Measurements from ENCODE around the gene RENBP.
"Not testable (repeated sequence)": the region's sequence is repeated elsewhere in the genome, so short reads cannot be mapped to it uniquely, and the experiment has no call there.

RENBP gene

DNA sequence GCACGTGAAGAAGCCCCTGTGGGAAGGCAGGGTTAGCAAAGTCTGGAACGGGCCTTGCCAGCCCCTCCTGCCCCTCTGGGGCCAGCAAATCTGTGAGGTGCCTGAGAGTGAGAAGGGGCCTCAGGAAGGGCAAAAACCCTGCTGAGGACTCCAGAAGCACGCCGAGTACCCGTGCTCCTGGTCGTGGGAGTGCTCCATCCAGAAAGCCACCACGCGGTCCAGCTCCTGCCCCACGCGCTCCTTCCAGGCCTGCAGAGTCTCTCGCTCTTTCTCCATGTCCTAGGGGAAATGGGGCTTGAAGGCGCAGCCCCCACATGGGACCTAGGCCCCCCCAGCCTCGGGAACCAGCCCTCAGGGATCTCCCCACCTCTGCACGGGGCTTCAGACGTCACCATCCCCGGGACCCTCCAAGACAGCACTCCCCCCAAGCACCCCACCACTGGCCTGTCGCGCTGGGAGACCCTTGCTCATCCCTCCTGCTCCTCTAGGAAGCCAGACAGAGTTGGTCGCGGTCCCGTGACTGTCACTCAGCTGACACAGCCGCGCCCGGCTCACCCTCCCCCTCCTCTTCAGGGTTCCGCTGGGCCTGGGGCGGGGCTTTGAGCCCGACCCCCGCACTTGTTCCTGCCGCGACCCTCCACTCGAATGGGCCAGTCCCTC is at the start of gene RENBP:
Gene RENBP (minus strand): TSS at position 504 of the 660 bp plus-strand sequence. CDS start 33 bp downstream, at position 471.
- no peak for DNase-seq

DNA sequence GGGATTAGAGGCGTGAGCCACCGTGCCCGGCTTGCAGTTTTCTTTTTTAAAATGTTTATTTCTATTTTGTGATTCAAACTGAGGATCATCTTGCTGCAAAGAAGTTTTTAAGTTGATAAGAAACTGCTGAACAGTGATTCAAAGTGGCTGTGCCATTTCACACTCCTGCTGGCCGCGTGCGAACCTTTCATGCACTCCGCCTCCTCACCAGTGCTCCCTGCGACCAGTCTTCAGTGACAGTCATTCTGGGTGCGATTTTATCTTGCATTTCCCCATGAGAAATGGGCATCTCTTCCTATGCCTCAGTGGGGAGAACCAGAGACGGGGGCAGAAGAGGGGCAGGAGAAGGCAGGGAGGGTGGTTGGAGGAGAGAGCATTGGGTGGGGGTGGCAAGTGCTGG is 49.5 kb upstream of the RENBP start:
- no peak for DNase-seq

DNA sequence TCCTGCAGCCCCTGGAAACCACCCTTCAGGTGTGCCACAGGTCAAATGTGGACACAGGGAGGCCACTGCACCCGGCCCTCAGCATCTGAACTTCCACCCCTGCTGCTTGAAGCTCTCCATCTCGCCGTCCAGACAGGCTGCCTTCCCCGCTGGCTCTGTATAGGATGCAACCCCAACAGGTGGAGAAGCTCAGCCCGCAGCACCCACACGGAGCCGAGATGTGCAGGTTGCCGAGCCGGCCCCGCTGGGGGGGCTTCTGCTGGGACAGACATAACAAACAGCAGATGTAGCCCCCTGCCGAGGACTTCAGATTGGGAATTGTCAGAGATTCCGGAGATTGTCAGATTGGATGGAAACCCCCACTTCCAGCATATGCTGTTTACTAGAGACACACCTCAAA is 48.6 kb upstream of the RENBP start:
- no peak for DNase-seq

DNA sequence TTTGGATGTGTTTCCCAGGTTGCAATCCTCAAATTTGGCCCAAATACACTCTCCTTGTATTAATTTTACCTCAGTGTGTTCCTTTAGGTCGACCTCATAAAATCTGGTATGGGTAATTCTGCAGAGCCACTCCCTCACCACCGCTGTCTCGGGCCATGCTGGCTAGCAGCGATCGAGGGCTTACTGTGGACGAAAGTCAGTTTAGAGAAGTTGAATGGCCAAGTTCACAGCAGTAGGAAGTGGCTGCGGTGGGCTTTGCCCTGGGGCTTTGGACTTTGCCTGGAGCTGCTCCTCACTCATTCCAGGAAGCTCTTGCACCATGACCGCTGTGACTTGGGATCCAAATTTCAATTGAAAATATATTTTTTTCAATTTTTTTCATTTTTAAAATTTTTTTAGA is 47.7 kb upstream of the RENBP start:
- DNase-seq = no peak

DNA sequence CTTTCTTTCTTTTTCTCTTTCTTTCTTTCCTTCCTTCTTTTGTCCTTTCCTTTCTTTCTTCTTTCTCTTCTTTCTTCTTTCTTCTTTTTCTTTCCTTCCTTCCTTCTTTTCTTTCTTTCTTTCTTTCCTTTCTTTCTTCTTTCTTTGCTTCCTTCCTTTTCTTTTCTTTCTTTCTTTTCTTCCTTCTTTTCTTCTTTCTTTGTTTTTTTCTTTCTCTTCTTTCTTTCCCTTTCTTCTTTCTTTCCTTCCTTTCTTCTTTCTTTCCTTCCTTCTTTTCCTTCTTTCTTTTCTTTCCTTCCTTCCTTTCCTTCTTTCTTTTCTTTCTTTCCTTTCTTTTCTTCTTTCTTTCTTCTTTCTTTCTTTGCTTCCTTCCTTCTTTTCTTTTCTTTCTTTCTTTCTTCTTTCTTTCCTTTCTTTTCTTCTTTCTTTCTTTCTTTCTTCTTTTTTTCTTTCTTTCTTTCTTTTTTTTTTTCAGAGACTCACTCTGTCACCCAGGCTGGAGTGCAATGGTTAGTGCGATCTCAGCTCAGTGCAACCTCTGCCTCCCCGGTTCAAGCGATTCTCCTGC is 46.7 kb upstream of the RENBP start:
- DNase-seq = no peak

DNA sequence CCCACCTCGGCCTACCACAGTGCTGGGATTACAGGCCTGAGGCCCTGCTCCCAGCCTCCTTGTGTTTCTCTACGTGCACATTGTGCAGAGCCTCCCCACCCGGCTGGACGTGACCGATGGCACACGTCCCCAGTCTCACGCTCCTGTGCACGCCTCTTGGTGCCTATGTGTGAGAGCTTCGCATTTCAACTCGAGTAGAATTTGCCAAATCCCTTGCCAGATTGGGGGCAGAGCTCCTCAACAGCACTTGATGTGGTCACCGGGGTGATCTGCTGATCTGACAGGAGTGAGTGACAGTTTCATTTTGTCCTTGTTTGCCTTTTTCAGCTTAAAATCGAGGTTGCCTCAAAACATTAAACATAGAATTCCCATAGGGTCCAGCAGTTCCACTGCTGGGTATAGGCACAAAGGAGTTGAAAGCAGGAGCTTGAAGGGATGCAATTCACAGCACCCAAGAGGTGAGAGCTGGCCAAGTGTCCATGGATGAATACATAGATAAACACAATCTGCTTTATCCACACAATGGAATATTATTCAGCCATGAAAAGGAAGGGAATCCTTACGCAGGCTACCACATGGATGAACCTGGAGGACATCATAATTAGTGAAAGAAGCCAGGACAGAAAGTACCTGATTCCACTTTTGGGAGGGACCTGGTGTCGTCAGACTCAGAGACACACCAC is 45.7 kb upstream of the RENBP start:
- no peak for DNase-seq

DNA sequence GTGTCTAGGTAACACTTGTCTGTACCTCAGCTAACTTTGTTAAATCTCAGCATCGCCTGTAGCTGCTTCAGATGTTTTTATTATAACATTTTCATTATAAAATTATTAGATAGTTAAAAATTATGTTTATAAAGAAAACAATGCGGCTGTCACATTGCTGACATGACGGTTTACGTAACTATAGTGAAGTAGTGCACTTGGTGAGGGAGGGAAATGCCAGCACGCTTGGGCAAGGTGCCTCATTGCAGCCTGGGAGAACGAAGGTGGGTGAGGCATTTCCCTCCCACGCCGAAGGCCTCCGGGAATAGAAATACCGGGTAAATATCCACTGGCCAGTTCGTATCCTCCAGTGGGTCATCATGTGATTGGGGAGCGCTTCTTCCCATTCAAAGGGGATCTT is 44.0 kb upstream of the RENBP start:
- no peak for DNase-seq

DNA sequence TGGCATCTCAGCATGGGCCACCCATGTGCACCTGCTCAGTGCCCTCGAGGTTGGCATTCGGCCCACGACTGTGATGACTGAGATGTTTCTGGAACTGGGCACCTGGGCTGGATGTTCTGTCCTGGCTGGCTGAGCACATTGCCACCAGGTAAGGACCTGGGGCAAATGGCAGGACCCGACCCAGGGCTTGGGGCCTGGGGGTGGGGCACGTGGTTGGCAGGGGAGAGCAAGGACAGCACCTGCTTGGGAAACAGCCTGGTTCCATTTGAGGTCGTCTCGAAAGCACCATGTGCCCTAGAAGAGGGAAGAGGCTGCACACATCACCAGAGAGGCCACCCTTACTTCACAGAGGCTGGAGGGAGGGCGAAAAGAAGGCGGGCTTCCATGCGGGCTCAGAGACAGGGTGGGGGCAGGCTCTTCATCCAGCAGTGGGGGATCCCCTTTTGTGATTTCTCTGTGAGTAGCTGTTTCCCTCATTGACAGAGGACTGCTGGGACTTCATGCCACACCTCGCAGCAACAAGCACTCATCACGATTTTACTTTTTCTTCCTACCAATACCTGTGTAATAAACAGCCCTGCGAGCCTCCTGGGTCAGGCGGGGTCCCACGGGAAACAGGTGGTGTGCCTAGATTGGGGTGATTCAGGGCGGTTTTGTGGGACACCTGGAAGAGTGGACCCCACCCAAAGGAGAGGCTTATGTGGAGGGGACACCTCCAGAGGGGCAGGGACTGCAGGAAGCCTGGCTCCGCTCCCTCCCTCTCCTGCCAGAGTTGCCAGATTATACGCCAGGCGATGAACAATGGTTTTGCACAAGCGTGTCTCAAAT is 40.1 kb upstream of the RENBP start:
- DNase-seq = no peak

DNA sequence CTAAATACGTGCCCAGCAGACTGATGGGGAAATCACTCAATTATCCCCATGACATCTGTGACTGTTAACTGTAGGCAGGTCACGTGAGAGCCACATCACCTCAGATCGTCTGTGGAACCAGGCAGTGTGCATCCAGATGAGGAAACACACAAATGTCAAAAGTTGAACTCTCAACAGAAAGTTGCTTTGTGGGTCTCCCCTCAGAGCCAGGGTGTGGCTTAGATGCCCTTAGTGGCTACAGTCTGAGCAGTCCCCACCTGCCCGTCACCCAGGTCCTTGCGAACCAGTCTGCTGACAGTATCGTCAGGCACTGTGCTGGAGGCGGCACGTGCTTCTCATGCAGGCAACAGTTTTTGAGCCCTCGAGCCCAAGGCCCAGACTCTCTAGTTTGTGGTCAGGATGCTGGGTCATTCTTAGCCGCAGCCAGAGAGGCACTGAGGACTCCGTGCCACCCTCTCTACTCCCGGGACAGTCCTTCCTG is 38.9 kb upstream of the RENBP start:
- no peak for DNase-seq

DNA sequence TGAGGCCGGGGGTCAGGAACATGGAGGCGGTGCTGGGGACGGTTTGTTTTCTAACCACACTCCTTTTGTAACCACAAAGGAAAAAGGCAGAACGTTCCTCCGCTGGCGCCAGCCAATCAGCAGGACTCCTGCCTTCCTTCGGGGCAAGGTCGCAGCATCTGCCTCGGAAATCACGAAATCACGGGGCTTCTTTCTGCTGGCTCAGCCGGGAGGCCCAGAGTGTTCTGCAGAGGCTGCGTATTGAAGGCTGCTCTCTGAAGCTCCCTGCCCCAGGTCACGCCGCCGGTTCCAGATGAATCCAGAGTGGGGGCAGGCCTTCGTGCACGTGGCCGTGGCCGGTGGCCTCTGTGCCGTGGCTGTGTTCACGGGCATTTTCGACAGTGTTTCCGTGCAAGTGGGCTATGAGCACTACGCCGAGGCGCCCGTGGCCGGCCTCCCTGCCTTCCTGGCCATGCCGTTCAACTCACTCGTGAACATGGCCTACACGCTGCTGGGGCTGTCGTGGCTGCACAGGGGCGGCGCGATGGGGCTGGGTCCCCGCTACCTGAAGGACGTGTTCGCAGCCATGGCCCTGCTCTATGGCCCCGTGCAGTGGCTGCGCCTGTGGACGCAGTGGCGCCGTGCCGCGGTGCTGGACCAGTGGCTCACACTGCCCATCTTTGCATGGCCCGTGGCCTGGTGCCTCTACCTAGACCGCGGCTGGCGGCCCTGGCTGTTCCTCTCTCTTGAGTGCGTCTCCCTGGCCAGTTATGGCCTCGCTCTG is 37.5 kb upstream of the RENBP start:
- DNase-seq = no peak

DNA sequence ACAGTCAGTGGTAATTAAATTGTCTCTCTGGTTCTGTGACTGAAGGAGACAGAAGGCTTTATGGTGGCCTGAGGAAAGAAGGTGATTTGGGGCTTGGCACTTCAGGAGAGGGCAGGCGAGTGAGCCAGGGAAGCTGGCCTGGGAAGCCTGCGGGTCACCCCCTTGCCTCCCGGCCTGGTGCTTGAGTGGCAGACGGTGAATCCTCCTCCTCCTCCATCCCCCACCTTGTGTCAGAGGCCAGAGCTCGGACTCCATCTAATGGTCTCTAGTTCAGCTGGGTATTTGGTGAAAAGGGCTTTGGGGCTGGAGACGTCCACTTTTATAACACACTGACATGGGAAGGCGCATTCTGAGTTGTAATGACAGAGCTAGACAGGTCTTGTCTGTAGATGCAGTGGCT is 36.8 kb upstream of the RENBP start:
- no peak for DNase-seq

DNA sequence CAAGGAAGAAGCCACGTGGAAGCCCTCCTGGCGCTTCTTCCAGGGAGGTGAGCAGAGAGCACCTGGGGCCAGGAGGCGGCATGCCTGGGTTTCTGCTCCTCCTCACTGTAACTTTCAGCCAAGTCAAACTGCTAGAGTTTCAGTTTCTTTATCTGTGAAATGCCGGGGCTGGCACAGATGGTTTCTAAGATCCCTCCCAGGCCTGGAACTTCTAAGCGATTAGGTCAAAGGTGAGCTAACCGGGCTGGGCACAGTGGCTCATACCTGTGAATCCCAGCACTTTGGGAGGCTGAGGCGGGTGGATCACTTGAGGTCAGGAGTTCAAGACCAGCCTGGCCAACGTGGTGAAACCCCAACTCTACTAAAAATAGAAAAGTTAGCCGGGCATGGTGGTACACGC is 36.0 kb upstream of the RENBP start:
- not testable (repeated sequence) for DNase-seq

DNA sequence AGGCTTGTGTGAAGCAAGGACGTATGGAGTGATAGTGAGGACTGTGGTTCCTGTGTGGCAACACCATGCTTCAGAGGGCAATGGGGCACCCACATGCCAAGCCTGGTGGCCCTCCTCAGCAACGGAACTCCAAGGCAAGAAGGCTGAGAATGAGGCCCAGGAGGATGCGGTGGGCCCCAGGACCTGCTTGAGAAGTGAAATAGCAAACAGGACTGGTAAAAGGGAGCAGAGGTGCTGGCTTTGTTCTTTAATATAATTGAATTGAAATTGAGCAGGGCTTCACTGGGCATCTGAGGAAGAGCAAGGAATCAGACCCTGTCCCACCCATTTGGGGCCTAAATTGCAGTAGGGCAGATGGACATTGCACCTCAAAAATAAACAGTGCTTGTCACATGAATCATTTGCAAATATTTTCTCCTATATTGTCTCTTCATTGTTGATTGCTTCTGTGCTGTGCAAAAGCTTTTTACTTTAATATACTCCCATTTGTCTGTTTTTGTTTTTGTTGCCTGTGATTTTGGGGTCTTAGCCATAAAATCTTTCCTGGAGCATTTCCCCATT is 30.4 kb upstream of the RENBP start:
- no peak for DNase-seq

DNA sequence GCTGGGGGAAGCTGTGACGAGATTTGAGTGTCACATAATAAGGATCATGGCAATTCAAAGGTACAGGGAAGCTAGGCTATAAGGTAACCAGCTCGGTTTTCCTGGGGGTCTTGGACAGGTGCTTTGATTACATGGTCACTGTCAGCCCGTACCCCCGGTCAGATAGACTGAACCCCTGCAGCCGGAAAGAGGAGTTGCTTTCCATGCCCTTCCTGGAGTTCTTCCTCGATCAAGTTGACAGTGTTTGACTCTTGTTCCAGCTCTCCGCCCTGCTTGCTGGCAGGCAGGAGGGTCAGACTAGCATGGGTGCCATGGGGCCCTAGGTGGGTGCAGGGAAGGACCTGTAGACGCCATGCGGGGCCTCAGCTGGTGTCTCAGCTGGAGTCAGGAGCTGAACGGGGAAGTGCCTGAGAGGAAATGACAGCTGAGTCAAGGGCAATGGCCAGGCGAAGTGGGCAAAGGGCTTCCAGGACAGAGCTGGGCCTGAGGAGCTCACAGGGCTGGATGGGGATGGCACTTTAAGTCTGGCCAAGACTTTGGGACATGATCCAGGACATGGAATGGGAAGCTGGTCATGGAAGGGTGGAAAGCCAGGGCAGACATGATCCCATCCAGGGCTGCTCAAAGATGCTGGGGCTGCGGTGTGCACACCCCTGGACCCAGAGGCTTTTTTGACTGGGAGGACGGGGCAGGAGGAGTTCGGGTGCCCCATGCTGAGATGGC is 29.7 kb upstream of the RENBP start:
- DNase-seq = peak in 1 of 2 experiments; percentile 5

DNA sequence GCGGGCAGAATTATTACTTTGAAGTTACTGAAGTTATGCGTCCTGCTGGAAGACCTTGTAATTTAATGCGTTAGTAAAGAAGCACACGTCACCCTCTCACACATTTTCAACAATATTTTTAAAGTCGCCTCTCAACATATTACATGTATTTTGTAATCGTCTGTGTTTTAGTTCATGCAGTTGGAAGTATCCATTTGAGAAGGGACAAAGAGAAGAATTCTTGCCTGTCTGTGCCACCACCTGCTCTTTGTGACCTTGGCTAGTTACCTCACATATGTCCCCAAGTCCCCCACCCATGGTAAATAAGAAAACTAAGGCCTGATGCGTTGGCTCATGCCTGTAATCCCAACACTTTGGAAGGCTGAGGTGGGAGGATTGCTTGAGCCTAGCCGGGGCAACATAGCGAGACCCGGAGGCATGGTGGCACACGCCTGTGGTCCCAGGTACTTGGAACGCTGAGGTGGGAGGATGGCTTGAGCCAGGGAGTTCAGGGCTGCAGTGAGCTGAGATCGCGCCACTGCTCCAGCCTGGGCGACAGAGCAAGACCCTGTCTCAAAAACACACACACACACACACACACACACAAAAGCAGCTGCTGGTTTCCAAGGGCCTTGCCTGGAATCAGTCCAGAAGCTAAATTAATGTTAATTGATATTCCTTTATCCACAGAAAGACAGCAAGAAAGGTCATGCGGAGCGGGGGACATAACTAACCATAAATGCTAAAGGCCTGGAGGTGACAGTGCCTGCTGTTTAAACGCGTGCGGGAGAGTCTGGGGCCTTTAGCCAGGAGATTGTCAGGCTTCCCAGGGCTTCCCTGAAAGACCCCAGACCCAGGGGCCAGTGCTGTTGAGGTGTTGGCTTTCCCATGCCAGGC is 28.9 kb upstream of the RENBP start:
- DNase-seq = no peak

DNA sequence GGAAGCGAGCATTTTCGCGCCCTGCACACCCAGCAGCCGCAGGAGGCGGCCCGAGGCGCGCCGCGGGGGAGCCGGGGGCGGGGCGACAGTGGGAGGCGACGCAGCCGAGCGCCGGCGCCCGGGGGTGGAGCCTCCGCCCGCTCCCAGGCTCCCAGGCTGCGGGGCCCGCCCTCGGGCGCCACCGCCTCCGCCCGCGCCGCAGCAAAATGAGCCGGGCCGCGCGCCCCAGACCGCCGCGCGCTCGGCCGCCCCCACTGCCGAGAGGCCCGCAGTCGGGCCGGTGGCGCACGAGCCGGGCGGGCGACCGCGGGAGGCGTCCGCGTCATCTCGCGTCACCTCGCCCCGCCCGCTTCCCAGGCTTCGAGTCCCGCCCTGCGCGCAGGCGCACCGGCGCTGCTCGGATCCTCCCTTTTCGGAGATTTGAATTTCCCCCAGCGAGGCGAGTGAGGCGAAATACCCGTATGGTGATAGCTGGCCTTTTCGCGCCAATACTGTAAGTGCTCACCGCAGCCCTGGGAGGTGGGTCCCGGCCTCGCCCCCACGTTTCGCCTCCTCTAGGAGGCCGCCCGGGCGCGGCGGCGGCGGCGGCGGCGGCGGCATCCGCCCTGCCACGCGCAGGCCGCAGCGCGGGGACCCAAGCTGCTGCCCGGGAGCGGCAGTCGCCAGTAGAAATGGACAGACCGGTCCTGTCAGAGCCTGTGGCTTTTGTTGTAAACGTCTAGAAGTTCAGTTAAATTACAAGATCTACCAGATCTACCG is 28.1 kb upstream of the RENBP start, which contains the start of gene TMEM187:
Gene TMEM187 (plus strand): TSS at position 387 of the 759 bp plus-strand sequence. CDS start 9,309 bp downstream, outside the sequence.
- peak; percentile 83 to 85 for DNase-seq

DNA sequence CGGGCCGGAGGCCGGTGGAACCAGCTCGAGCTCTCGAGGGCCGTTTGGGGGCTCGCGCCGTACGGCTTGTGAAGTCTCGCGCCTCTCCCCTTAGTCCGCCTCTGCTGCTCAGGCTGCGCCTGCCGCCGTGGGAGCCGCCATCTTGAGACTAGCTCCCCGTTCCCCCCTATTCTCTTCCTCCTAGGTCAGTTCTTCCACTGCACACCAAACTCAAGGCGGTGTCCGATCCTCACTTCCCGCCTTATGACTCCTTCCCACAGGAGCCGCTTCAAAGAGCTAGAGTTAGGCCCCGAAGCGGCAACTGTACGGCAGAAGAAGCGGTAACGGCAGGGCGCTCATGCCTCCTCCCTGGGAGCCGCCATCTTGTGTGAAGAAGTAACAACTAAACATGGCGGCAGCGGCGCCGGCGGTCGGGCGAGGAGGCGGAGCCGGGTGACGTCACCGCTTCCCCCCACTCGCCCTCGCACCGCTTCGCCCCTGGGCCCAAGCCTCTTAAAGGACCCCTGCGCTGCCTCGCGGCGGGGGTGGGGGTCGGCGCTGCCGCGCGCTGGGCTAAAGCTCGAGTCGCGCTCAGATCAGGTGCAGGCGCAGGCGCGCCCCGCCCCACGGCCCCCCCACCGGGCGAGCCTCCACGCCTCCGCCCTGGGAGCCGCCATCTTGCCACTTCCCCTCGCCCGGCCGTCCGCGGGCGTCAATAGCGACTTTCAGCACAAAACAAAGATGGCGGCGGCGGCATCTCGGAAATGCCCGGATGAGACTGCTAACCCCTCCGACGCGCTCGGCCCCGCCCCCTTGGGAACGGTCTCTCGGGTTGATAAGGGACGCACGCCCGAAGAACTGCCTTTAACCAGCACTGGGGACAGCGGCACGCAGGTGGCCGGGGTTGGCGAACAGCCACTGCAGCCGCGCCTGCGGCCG is 27.3 kb upstream of the RENBP start, which contains the start of gene HCFC1:
Gene HCFC1 (minus strand): TSS at position 369 of the 918 bp plus-strand sequence. CDS start 978 bp downstream, outside the sequence.
- peak; percentile 78 to 84 for DNase-seq

DNA sequence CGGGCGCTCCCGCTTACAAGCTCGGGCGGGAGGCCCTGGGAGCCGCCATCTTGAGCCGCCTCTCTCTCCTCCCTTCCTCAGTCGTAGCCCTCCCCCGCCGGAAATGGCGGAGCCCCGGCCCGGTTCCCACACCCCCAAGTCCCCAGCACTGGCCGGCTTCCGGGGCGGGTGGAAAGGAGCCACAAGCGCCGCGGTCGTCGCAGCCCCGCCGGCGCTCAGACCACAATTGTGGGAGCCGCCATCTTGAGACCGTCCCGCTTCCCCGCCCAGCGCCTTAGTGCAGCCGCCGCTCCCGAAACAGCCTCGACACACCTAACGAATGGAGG is 26.6 kb upstream of the RENBP start:
- peak; percentile 42 to 46 for DNase-seq
